ENCODE results near the gene HMGCR.

The HMGCR gene

DNA sequence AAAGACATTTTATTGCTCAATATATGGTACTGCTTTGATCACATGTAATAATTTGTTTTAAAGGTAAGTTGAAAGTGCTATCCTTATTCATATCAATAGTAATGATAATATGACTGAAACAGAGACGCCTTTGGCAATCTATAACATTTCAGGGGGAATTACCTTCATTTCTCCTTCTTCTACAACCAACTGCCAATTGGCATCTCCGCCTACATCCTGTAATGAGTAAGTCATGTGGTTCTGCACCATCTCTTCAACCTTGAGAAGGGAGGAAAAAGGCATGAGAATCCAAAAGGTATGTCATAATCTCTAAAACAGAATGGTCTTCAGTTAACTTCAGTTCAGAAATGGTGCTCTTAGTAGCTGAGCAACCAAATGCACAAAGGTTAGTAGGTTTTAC lies 52.4 kb downstream of the HMGCR start:
- peak; percentile 16 for DNase-seq

DNA sequence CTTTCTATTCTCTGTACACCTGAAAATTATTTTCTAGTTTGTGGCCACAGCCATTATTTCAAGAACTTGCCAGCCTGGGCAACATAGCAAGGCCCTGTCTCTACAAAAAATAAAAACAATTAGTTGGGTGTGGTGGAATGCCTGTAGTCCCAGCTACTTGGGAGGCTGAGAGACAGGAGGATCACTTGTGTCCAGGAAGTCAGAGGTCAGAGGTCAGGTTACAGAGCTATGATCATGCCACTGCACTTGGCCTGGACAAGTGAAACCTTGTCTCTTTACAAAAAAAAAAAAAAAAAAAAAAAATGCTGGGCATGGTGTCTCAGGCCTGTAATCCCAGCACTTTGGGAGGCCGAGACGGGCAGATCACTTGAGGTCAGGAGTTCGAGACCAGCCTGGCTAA lies 58.3 kb downstream of the HMGCR start:
- no peak for DNase-seq

DNA sequence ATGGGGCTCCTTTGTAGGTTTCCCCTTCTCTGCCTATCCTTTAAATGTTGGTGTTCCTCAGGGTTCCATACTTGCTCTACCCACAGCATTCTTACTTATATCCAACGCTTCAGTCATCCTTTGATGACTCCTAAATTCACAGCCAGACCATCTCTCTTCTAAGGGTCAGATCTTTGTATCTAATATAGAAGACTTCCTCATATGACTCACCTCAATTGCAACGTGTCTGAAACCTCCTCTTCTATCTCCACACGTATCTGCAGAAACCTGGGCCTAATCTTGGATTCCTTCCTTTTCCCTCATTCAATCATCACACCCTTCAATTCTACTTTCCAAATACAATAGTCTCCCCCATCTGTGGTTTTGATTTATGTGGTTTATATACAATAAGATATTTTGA lies 68.3 kb downstream of the HMGCR start:
- DNase-seq, result no peak
